SK-N-SH treated with all-trans-retinoic acid at 6 μM for 48 hours (cell line): Measurements from ENCODE around the gene TRABD2B.

Experiments
- ARNTL ChIP-seq: fragments of 450-650 bp; formaldehyde crosslinking; IDR thresholded peaks from 2 replicates; pipeline ENCODE4 v1.5.0; 2020; ENCODE audit warnings: low read depth, mild to moderate bottlenecking, moderate library complexity, borderline replicate concordance
- CSRNP3 ChIP-seq: fragments of 250-450 bp; sonication (Bioruptor Pico); IDR thresholded peaks from 2 replicates; pipeline ENCODE4 v1.5.1; 2021; ENCODE audit warnings: mild to moderate bottlenecking, moderate library complexity
- PPARA ChIP-seq: fragments of 250-450 bp; sonication (Bioruptor Pico); IDR thresholded peaks from 2 replicates; pipeline ENCODE4 v1.5.0; 2020; ENCODE audit warnings: mild to moderate bottlenecking, borderline replicate concordance
- RARB ChIP-seq: fragments of 250-450 bp; sonication (Bioruptor Pico); IDR thresholded peaks from 2 replicates; pipeline ENCODE4 v1.8.0; 2021; ENCODE audit warnings: mild to moderate bottlenecking, moderate library complexity
- SNAI2 ChIP-seq: fragments of 250-450 bp; sonication (Bioruptor Pico); IDR thresholded peaks from 2 replicates; pipeline ENCODE4 v1.5.0; 2020; ENCODE audit warnings: mild to moderate bottlenecking, moderate library complexity
- TCF4 ChIP-seq: fragments of 250-450 bp; sonication (Bioruptor Pico); IDR thresholded peaks from 2 replicates; pipeline ENCODE4 v1.8.0; 2021; ENCODE audit warnings: mild to moderate bottlenecking, moderate library complexity, borderline replicate concordance
- ZFP30 ChIP-seq: fragments of 450-650 bp; formaldehyde crosslinking; IDR thresholded peaks from 2 replicates; pipeline ENCODE4 v1.5.0; 2022; ENCODE audit warnings: mild to moderate bottlenecking, moderate library complexity
- ZNF8 ChIP-seq: fragments of 450-650 bp; formaldehyde crosslinking; IDR thresholded peaks from 2 replicates; pipeline ENCODE4 v1.5.0; 2020; ENCODE audit warnings: mild to moderate bottlenecking, moderate library complexity

GRCh38 chr1:47847763-47848162 is 149.4 kb downstream of the TRABD2B start:
- TF ChIP-seq TCF4, result no peak
- TF ChIP-seq ARNTL (CRISPR knock-in tag), result no peak
- TF ChIP-seq PPARA (CRISPR knock-in tag), result no peak
- TF ChIP-seq CSRNP3 (CRISPR knock-in tag), result no peak
- TF ChIP-seq ZNF8, result no peak
- TF ChIP-seq RARB (CRISPR knock-in tag), result no peak
- no peak for TF ChIP-seq SNAI2 (CRISPR knock-in tag)
- TF ChIP-seq ZFP30 (CRISPR knock-in tag), result no peak
